PFSK-1 (cell line): ENCODE results near the gene GDF2.

Experiments used
- FOXP2 ChIP-seq: optimal IDR thresholded peaks from 2 replicates; pipeline ENCODE3; 2011; ENCODE audit warnings: borderline replicate concordance, control low read depth, inconsistent platforms; ENCODE audit not compliant: insufficient read depth; ENCODE audit errors: extremely low read length, extremely low read depth
- POLR2AphosphoS5 ChIP-seq: IDR thresholded peaks from 2 replicates; pipeline ENCODE4 v1.6.1; 2012; ENCODE audit warnings: low read depth, mild to moderate bottlenecking, control low read depth, low read length, moderate library complexity
- SIN3A ChIP-seq: IDR thresholded peaks from 2 replicates; pipeline ENCODE4 v1.6.1; 2012; ENCODE audit warnings: mild to moderate bottlenecking, low read length, moderate library complexity, borderline replicate concordance; ENCODE audit not compliant: insufficient read depth
- TAF1 ChIP-seq: IDR thresholded peaks from 2 replicates; pipeline ENCODE4 v1.6.1; 2012; ENCODE audit warnings: low read length, control low read depth, borderline replicate concordance; ENCODE audit not compliant: insufficient read depth
- TF ChIP-seq, protein P1 (sequence below), 2 experiments: IDR thresholded peaks; 2 replicates each; pipeline versions ENCODE4 v1.6.1 to v1.8.0; 2011 to 2012; ENCODE audit warnings: low read depth in 2 of 2, low read length in 2 of 2, control low read depth in 1 of 2, inconsistent platforms in 1 of 2, mild to moderate bottlenecking in 1 of 2, moderate library complexity in 1 of 2; ENCODE audit not compliant: insufficient read depth in 1 of 2

GDF2 gene

DNA sequence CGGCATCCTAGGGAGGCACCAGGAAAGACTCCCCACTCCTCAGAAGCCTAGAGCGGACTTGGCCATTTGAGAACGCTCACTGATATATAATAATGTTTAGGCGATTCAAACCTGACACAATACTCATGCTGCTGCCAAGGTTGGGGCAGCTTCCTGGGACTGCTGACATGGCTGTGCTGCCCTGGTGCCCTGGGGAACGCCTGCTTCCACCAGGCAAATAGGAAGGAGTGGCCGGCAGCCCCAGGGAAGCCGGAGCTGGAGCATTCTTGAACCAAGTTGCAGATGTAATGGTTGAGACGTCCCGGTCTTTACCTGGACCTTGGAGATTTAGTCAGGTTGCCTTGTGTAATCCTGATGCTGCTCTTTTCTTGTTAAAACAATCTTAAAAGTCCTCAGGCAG is 13.5 kb upstream of the GDF2 start:
- TF ChIP-seq, protein P1, sequence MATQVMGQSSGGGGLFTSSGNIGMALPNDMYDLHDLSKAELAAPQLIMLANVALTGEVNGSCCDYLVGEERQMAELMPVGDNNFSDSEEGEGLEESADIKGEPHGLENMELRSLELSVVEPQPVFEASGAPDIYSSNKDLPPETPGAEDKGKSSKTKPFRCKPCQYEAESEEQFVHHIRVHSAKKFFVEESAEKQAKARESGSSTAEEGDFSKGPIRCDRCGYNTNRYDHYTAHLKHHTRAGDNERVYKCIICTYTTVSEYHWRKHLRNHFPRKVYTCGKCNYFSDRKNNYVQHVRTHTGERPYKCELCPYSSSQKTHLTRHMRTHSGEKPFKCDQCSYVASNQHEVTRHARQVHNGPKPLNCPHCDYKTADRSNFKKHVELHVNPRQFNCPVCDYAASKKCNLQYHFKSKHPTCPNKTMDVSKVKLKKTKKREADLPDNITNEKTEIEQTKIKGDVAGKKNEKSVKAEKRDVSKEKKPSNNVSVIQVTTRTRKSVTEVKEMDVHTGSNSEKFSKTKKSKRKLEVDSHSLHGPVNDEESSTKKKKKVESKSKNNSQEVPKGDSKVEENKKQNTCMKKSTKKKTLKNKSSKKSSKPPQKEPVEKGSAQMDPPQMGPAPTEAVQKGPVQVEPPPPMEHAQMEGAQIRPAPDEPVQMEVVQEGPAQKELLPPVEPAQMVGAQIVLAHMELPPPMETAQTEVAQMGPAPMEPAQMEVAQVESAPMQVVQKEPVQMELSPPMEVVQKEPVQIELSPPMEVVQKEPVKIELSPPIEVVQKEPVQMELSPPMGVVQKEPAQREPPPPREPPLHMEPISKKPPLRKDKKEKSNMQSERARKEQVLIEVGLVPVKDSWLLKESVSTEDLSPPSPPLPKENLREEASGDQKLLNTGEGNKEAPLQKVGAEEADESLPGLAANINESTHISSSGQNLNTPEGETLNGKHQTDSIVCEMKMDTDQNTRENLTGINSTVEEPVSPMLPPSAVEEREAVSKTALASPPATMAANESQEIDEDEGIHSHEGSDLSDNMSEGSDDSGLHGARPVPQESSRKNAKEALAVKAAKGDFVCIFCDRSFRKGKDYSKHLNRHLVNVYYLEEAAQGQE (IDR thresholded peaks at IDR 0.05; ENCODE audit: insufficient read depth in 1 of 2, low read depth in 2 of 2, low read length in 2 of 2): no peak
- TF ChIP-seq SIN3A: no peak
- no peak for TF ChIP-seq POLR2AphosphoS5
- TF ChIP-seq TAF1: no peak
- no peak for TF ChIP-seq FOXP2

DNA sequence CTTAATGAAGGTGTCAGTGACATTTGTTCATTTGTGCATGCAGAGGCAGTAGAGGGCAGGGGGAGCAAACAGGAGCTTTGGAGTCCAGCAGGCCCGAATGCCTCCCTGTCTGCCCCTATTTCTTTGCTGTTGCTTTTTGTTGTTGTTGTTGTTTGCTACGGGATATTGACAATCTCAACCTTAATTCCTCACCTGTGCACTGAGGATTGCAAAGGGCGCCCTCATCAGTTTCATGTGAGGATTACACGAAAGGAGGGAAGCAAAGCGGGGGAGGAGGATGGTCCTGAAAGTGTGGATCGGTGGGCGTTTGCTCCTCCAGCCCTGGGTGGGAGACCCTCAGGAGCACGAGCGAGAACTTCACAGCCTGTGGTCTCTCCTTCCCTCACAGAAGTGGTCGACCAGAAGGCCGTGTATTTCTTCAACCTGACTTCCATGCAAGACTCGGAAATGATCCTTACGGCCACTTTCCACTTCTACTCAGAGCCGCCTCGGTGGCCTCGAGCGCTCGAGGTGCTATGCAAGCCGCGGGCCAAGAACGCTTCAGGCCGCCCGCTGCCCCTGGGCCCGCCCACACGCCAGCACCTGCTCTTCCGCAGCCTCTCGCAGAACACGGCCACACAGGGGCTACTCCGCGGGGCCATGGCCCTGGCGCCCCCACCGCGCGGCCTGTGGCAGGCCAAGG is 12.7 kb upstream of the GDF2 start:
- no peak for TF ChIP-seq FOXP2
- no peak for TF ChIP-seq TAF1
- TF ChIP-seq POLR2AphosphoS5: no peak

DNA sequence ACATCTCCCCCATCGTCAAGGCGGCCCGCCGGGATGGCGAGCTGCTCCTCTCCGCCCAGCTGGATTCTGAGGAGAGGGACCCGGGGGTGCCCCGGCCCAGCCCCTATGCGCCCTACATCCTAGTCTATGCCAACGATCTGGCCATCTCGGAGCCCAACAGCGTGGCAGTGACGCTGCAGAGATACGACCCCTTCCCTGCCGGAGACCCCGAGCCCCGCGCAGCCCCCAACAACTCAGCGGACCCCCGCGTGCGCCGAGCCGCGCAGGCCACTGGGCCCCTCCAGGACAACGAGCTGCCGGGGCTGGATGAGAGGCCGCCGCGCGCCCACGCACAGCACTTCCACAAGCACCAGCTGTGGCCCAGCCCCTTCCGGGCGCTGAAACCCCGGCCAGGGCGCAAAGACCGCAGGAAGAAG is 12.2 kb upstream of the GDF2 start:
- TF ChIP-seq SIN3A (no peak), FOXP2 (no peak), POLR2AphosphoS5 (no peak), TAF1 (no peak)
- TF ChIP-seq, protein P1 (IDR thresholded peaks at IDR 0.05; ENCODE audit: insufficient read depth in 1 of 2, low read depth in 2 of 2, low read length in 2 of 2): no peak

DNA sequence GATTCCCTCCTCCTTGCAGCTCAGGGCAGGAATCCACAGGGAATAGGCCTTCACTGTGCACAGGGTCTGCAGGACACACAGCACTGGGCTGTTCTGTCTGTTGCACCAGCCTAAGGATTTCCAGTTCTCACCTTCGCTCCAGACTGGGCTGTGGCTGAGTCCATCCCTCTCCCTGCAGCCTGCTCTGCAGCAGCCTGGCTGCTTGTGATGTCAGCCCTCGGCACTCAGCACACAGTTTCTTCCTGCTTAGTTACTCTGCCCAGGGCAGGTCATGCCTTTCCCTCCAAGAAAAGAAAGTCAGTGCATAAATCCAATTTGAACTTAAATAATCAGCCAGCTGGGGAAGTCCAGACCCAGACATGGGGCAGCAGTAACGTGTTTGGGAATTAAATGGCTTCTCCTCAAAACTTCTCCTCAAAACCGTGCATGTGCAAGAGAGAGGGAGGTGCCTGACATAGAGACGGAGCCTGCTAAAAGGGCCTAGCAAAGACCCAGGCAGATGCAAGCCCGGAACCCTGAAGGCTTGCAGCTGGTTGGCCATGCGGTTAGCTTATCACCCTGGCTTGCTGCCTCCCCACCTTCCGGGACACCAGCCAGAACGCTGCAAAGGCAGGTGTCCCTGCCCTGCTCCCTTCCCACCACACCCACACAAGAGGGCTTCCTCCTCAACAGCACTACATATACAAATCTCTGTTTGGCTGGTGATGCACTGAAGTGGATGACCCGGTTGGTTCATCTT is 10.9 kb upstream of the GDF2 start:
- TF ChIP-seq SIN3A (no peak), FOXP2 (no peak), POLR2AphosphoS5 (no peak), TAF1 (no peak)
- TF ChIP-seq, protein P1 (IDR thresholded peaks at IDR 0.05; ENCODE audit: insufficient read depth in 1 of 2, low read depth in 2 of 2, low read length in 2 of 2): no peak

DNA sequence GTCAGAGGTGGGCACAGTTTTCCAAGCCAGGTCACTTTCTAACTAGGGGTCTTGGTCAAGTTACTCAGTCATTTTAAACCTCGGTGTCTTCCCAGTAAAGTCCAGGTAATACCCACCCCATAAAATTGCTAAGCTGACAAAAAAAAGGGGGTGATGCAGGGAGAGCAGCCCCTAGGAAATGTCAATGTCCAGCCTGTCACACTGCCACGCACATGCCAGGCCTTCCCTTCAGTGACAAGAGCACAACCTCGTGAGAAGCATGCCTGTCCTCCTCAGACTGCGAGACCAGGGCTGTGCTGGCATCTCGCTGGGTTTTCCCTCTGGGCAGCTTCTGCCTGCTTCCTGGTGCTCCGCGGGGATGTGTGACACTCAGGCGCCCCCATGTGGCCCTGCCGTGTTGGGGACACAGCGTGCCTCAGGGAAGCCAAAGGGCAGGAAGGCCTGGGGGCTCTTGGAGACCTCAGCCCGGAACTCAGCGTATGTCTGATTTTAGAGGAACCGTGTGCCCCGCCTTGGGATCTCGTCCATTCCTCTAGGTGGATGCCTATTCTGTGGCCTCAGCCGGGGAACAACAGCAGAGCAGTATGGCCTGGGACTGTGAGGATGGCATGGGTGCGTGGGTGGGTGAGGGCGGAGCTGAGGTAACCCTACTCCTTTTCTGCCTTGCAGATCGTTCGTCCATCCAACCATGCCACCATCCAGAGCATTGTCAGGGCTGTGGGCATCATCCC is 10.2 kb upstream of the GDF2 start:
- TF ChIP-seq, protein P1 (IDR thresholded peaks at IDR 0.05; ENCODE audit: insufficient read depth in 1 of 2, low read depth in 2 of 2, low read length in 2 of 2): no peak
- TF ChIP-seq SIN3A (no peak), TAF1 (no peak), POLR2AphosphoS5 (no peak), FOXP2 (no peak)
